ENCODE data around the gene SNX10. TPM values are rescaled to one million over a fixed set of nuclear protein-coding genes. Genes with fewer than 3 reads are reported as not detected.

The SNX10 gene
- total RNA-seq, 2 experiments from 2014 or later, result 4.6 to 5.8 TPM

DNA sequence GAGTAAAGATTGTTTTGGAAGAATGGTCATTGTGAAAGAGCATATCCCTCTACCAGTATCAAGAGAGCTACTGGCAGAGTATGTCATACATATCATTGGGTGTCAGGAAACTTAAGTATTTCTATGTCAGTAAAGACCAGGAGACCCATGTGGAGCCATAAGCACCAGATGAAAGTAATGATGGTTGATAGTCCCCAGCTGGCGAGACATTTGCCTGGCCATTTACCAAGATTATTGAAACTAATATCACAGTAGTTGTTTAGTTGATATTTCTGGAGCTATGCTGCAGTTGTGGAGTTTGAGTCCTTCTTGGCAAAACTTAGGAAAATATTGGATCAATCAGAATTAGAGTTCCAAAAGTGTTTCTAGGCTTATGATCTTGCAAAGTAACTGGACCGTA is 114.8 kb downstream of the SNX10 start:
- no peaks in the 10 kb centered on the region for H3K4me1 ChIP-seq (ENCODE audit: insufficient read depth, low read length)
- H3K4me3 ChIP-seq (ENCODE audit: low read length), result no peak overlapping the region
- TF ChIP-seq, protein P1, sequence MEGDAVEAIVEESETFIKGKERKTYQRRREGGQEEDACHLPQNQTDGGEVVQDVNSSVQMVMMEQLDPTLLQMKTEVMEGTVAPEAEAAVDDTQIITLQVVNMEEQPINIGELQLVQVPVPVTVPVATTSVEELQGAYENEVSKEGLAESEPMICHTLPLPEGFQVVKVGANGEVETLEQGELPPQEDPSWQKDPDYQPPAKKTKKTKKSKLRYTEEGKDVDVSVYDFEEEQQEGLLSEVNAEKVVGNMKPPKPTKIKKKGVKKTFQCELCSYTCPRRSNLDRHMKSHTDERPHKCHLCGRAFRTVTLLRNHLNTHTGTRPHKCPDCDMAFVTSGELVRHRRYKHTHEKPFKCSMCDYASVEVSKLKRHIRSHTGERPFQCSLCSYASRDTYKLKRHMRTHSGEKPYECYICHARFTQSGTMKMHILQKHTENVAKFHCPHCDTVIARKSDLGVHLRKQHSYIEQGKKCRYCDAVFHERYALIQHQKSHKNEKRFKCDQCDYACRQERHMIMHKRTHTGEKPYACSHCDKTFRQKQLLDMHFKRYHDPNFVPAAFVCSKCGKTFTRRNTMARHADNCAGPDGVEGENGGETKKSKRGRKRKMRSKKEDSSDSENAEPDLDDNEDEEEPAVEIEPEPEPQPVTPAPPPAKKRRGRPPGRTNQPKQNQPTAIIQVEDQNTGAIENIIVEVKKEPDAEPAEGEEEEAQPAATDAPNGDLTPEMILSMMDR (IDR thresholded peaks at IDR 0.05), result no peak
- CTCF ChIA-PET, result interaction anchor here (0.6 to 1.0 kb wide), 2 partner anchors 11 to 17 kb away, joined by 3 to 4 read pairs; no protein-coding TSS in a partner anchor
- intact Hi-C loops (cut with DNase I, micrococcal nuclease), result no loop called here
- no peaks in the 10 kb centered on the region for H3K36me3 ChIP-seq (ENCODE audit: insufficient read depth, low read length)
- H3K27ac ChIP-seq (ENCODE audit: low read depth in 1 of 2, low read length in 2 of 2), result no peak overlapping the region
- Mint-ChIP-seq H3K36me3 (ENCODE audit: low read depth) (no peaks in the 10 kb centered on the region), H3K27me3 (peaks cover 38% of the 10 kb centered on the region), H3K4me1 (ENCODE audit: low read depth) (no peaks in the 10 kb centered on the region), H3K27ac (no peak overlapping the region), H3K4me3 (no peak overlapping the region), H3K9me3 (peaks cover 4% of the 10 kb centered on the region)
- no peaks in the 10 kb centered on the region for H3K27me3 ChIP-seq (ENCODE audit: control insufficient read depth in 1 of 2, insufficient read depth in 2 of 2, low read length in 2 of 2)
- ATAC-seq (ENCODE audit: poor library complexity), result no peak
- no peak for DNase-seq
- POLR2A ChIA-PET, result no interaction called here
- H3K9me3 ChIP-seq (ENCODE audit: control insufficient read depth in 1 of 2, insufficient read depth in 1 of 2, low read length in 2 of 2), result peaks cover 0 to 3% of the 10 kb centered on the region in 2 experiments

DNA sequence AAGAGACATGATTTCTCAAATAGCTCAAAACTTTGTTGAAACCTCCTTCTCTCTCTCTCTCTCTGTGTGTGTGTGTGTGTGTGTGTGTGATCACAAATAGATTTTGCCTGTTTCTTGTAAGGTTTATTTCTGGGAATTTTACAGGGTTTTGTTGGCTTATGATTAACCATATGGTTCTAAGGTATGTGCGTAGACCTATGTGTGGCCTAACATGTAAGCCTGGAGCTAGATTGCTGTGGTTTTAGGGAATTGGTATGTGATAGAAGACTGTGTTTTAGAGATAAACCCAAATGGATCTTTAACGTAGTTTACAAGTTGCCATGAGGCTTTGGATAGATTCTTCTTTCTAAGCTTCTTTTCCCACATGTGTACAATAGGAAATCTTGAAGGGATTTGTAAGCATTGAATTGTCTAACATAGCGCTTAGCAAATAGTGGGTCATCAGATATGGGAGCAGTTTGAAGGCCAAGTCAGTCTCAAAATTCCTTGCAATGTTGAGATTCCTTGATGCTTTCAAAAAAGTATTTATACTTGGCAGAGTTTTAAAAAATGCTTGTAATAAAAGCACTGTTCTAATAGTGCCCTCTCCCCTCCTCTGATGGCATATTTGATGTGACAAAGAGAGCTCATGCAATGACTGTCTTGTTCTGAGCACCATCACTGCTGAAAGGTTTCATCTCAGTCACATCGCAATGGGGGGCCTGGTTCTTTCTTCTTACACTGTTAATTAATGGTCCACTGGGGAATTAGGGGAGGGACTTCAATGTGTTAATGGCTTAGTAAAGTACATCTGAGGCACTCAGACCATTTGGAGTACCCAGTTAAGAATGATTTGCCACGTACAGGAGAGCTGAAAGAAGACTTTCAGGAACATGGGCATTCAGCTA is 118.2 kb downstream of the SNX10 start:
- Mint-ChIP-seq H3K27ac (no peak overlapping the region), H3K4me3 (no peak overlapping the region), H3K4me1 (ENCODE audit: low read depth) (no peaks in the 10 kb centered on the region), H3K27me3 (peaks cover 50% of the 10 kb centered on the region), H3K36me3 (ENCODE audit: low read depth) (no peaks in the 10 kb centered on the region), H3K9me3 (peaks cover 4% of the 10 kb centered on the region)
- DNase-seq, result no peak
- TF ChIP-seq, protein P1 (IDR thresholded peaks at IDR 0.05), result no peak
- ChIA-PET CTCF (interaction anchor here (0.6 to 1.5 kb wide), 2 partner anchors 14 to 33 kb away, joined by 3 read pairs; no protein-coding TSS in a partner anchor), POLR2A (no interaction called here)
- Histone ChIP-seq H3K27ac (ENCODE audit: low read depth in 1 of 2, low read length in 2 of 2) (no peak overlapping the region), H3K27me3 (ENCODE audit: control insufficient read depth in 1 of 2, insufficient read depth in 2 of 2, low read length in 2 of 2) (peaks cover 0 to 6% of the 10 kb centered on the region in 2 experiments), H3K4me1 (ENCODE audit: insufficient read depth, low read length) (no peaks in the 10 kb centered on the region), H3K9me3 (ENCODE audit: control insufficient read depth in 1 of 2, insufficient read depth in 1 of 2, low read length in 2 of 2) (peaks cover 0 to 3% of the 10 kb centered on the region in 2 experiments), H3K4me3 (ENCODE audit: low read length) (no peak overlapping the region), H3K36me3 (ENCODE audit: insufficient read depth, low read length) (no peaks in the 10 kb centered on the region)
- intact Hi-C loops (cut with DNase I, micrococcal nuclease), result no loop called here
- no peak for ATAC-seq (ENCODE audit: poor library complexity)

DNA sequence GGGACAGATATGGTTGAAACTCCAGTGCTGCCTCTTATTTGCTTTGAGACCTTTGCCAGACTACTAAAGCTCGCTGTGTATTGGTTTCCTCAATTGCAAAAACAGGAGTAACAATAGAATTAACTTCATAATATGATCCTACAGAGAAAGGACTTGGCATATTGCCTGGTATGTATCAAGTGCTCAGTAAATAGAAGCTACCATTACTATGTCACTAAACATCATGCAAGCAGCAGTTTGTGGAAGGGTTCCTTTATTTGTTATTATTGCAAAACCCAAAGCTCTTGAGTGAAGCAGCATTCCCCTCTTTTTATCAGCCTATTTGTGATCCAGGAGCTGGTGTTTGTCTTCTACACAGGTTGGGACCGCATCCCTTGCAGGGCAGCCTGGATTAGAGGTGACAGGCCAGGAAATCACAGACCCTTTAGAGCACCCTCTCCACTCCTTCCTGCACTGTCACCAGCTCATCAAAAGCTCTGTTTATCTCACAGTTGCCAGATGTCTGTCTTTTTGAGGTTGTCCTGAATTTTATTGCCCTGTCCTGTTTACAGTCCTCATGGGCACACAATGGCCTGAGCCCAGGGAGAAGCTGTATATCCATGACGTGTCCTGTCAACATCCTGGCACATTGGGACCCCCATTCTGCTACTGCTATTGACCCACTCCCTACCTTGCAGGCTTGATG is 121.5 kb downstream of the SNX10 start:
- Histone ChIP-seq H3K27me3 (ENCODE audit: control insufficient read depth in 1 of 2, insufficient read depth in 2 of 2, low read length in 2 of 2) (peaks cover 0 to 6% of the 10 kb centered on the region in 2 experiments), H3K4me1 (ENCODE audit: insufficient read depth, low read length) (no peaks in the 10 kb centered on the region), H3K36me3 (ENCODE audit: insufficient read depth, low read length) (no peaks in the 10 kb centered on the region), H3K9me3 (ENCODE audit: control insufficient read depth in 1 of 2, insufficient read depth in 1 of 2, low read length in 2 of 2) (no peaks in the 10 kb centered on the region), H3K4me3 (ENCODE audit: low read length) (no peak overlapping the region), H3K27ac (ENCODE audit: low read depth in 1 of 2, low read length in 2 of 2) (no peak overlapping the region)
- intact Hi-C loops (cut with DNase I, micrococcal nuclease), result no loop called here
- CTCF ChIA-PET, result no interaction called here
- no peak for ATAC-seq (ENCODE audit: poor library complexity)
- H3K27me3 Mint-ChIP-seq, result peaks cover 35% of the 10 kb centered on the region
- TF ChIP-seq, protein P1 (IDR thresholded peaks at IDR 0.05), result no peak
- H3K4me1 Mint-ChIP-seq (ENCODE audit: low read depth), result no peaks in the 10 kb centered on the region
- no peak overlapping the region for H3K4me3 Mint-ChIP-seq
- no peak for DNase-seq
- no peaks in the 10 kb centered on the region for H3K9me3 Mint-ChIP-seq
- H3K36me3 Mint-ChIP-seq (ENCODE audit: low read depth), result no peaks in the 10 kb centered on the region
- no peak overlapping the region for H3K27ac Mint-ChIP-seq
- POLR2A ChIA-PET, result no interaction called here
